Uterus (tissue), 4 donors: Measurements from ENCODE around the gene UBE2D2. TPM values are rescaled to one million over a fixed set of nuclear protein-coding genes. Genes with fewer than 3 reads are reported as not detected.
"Not testable (repeated sequence)": the region's sequence is repeated elsewhere in the genome, so short reads cannot be mapped to it uniquely, and the experiment has no call there.

Experiments
- DNase-seq, 2 donors: peaks; one replicate each; pipeline ENCODE4 v3.0.0-alpha.2; 2019 to 2020
- H3K27ac ChIP-seq, 2 donors: fragments of 200-600 bp; sonication (generic); 1 replicate in 1 of 2; 2 replicates in 1 of 2; pipeline ENCODE4 v1.5.1; 2016 to 2018
- H3K27me3 ChIP-seq, 2 donors: fragments of 200-600 bp; sonication (generic); one replicate each; pipeline ENCODE4 v1.5.1; 2018 to 2019; ENCODE audit warnings: control low read depth in 1 of 2
- H3K36me3 ChIP-seq, 2 donors: fragments of 200-600 bp; sonication (generic); one replicate each; pipeline ENCODE4 v1.5.1; 2019; ENCODE audit warnings: control low read depth in 1 of 2
- H3K4me1 ChIP-seq, 2 donors: fragments of 200-600 bp; sonication (generic); one replicate each; pipeline ENCODE4 v1.5.1; 2018 to 2019; ENCODE audit warnings: control low read depth in 1 of 2
- H3K4me3 ChIP-seq, 2 donors: fragments of 200-600 bp; sonication (generic); 1 replicate in 1 of 2; 2 replicates in 1 of 2; pipeline ENCODE4 v1.5.1; 2018 to 2019; ENCODE audit warnings: mild to moderate bottlenecking in 1 of 2
- H3K9me3 ChIP-seq, 2 donors: fragments of 200-600 bp; sonication (generic); one replicate each; pipeline ENCODE4 v1.5.1; 2019; ENCODE audit warnings: control low read depth in 1 of 2
- POLR2A ChIP-seq, 2 donors: fragments of 450-650 bp; IDR thresholded peaks; one replicate each; pipeline ENCODE4 v1.6.1; 2016; ENCODE audit warnings: antibody characterized with exemption in 2 of 2, mild to moderate bottlenecking in 1 of 2, moderate library complexity in 1 of 2
- intact Hi-C: fragments of 100-400 bp; cut with DNase I; formaldehyde crosslinking; loops from one replicate; pipeline ENCODE4 v1.15.1; 2023; ENCODE audit warnings: low total_unique reads
- total RNA-seq, 4 donors: library from RNA; depleted of rRNA in 3 of 4; stranded (reverse); fragments of >200 nt in 3 of 4; gene quantifications; one replicate each; pipeline versions ENCODE4 v1.1.0 to v1.2.4, GENCODE V29; 2014 to 2023
- TF ChIP-seq, protein P1 (sequence below), 4 experiments: fragments of 200-600 bp in 2 of 4; fragments of 450-650 bp in 2 of 4; sonication (generic) in 2 of 4; IDR thresholded peaks; one replicate each; pipeline ENCODE4 v1.5.1; 2016 to 2019; ENCODE audit warnings: antibody characterized with exemption in 4 of 4, mild to moderate bottlenecking in 2 of 4, moderate library complexity in 1 of 4
- donor health status: DM: yes; HTN: yes; CAD: no.

UBE2D2 gene
- total RNA-seq, 4 donors from 2014 or later = 34.1 to 153 (median 76.3) TPM

DNA sequence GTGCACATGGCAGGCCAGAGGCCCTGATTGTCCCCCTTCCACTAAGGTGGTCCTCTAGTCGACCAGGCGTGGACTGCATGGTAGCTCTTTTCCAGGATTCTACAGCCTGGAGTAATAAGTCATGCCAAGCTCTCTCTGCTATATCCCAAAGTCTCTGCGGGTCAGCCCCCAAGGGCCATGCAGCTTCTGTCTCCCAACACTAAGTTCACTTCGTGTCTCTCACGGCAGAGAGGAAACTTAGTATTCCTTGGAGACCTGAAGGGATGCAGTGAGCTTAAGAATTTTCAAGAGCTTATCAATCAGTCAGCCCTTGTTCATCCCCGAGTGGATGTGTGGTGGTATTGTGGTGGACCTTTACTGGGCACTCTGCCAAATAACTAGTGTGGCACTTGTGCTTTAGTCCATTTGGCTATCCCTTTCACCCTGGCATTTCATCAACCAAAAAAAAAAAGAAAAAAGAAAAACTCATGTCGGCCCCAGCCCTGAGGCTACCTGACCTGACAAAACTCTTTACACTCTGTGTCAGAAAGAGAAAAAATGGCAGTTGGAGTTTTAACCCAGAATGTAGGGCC is 33.2 kb upstream of the UBE2D2 start:
- H3K27me3 ChIP-seq, intact Hi-C loops, H3K36me3 ChIP-seq, DNase-seq, H3K9me3 ChIP-seq, H3K27ac ChIP-seq, H3K4me1 ChIP-seq, H3K4me3 ChIP-seq: not testable (repeated sequence)

DNA sequence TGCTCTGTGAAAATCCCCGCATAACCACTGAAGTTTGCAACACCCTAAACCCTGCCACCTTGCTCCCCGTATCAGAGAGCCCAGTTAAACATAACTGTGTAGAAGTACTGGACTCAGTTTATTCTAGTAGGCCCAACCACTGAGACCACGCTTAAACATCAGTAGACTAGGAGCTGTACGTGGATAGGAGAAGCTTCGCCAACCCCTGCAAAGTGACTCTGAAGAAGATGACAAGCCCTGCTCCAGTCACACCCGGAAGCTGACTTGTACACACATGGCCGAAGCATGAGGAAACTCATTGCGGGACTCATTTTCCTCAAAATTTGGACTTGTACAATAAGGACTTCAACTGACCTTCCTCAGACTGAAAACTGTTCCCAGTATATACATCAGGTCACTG is 32.4 kb upstream of the UBE2D2 start:
- H3K4me1 ChIP-seq, H3K4me3 ChIP-seq, intact Hi-C loops, H3K9me3 ChIP-seq, H3K27me3 ChIP-seq, H3K36me3 ChIP-seq, H3K27ac ChIP-seq, DNase-seq: not testable (repeated sequence)

DNA sequence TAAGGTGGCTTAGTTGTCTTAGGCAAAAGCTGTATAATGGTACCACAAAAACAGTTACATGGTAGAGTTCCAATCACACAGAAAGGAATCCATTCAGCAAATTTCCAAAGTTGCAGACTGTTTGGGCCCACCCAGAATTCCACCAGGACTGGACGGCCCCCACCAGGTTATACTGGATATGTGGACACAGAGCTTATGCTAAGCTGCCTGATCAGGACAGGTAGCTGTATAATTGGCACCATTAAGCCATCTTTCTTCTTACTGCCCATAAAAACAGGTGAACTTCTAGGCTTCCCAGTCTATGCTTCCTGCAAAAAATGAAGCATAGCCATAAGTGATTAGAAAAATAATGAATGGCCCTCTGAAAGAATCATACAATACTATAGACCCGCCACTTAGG is 31.1 kb upstream of the UBE2D2 start:
- H3K36me3 ChIP-seq, H3K27ac ChIP-seq, DNase-seq, intact Hi-C loops, H3K9me3 ChIP-seq, H3K27me3 ChIP-seq, H3K4me3 ChIP-seq, H3K4me1 ChIP-seq: not testable (repeated sequence)

DNA sequence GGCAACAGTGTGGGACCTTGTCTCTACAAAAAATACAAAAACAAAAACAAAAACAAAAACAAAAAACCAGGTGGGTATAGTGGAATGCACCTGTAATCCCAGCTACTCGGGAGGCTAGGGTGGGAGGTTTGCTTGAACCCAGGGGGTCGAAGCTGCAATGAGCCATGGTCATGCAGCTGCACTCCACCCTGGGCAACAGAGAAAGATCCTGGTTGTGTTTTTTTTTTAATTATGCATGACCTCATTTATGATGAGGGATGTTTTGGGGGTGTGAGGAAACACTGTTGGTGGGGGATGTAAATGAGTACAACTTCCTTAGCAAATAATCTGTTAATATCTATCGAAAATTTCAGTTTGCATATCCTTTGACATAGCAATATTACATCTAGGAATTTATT is 29.4 kb upstream of the UBE2D2 start:
- TF ChIP-seq, protein P1, sequence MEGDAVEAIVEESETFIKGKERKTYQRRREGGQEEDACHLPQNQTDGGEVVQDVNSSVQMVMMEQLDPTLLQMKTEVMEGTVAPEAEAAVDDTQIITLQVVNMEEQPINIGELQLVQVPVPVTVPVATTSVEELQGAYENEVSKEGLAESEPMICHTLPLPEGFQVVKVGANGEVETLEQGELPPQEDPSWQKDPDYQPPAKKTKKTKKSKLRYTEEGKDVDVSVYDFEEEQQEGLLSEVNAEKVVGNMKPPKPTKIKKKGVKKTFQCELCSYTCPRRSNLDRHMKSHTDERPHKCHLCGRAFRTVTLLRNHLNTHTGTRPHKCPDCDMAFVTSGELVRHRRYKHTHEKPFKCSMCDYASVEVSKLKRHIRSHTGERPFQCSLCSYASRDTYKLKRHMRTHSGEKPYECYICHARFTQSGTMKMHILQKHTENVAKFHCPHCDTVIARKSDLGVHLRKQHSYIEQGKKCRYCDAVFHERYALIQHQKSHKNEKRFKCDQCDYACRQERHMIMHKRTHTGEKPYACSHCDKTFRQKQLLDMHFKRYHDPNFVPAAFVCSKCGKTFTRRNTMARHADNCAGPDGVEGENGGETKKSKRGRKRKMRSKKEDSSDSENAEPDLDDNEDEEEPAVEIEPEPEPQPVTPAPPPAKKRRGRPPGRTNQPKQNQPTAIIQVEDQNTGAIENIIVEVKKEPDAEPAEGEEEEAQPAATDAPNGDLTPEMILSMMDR (IDR thresholded peaks at IDR 0.05) = no peak
- TF ChIP-seq POLR2A (IDR thresholded peaks at IDR 0.05) = no peak
- no peak overlapping the region for H3K27ac ChIP-seq
- no peaks in the 10 kb centered on the region for H3K4me1 ChIP-seq
- no peak overlapping the region for H3K4me3 ChIP-seq
- no peak for DNase-seq
- H3K27me3 ChIP-seq = no peaks in the 10 kb centered on the region
- intact Hi-C loops = no loop called here
- H3K9me3 ChIP-seq = no peaks in the 10 kb centered on the region
- no peaks in the 10 kb centered on the region for H3K36me3 ChIP-seq

DNA sequence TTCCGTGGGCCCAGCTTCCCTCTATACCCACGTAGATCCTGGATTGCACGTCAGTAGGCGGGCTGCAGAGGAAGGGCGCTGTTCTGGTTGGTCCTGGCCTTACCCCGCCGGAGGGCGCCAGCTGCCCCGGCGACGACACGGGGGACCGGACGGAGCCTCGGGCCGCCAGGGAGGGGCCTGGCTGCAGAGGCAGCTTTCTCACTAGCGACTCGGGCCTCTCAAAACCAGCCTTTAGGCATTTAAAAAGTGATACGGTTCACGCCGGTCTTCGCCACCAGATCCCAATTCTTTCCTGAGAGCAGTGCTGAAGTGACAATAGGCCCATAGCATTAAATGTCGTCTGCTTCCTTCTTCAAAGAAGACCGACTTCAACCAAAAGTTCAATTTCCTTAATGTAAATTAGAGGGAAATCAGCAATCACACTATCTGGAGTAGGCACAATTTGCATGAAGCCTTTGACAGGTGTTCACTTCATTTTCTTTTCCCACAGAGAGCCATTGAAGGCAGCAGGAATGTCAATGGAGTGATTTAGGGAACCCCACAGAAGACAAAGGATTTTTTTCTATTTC is 17.6 kb upstream of the UBE2D2 start:
- TF ChIP-seq, protein P1 (IDR thresholded peaks at IDR 0.05) = peak in 1 of 4 experiments; percentile 16
- no peak for TF ChIP-seq POLR2A (IDR thresholded peaks at IDR 0.05)
- H3K36me3 ChIP-seq = no peaks in the 10 kb centered on the region
- intact Hi-C loops = no loop called here
- DNase-seq = peak in 1 of 2 donors; percentile 19
- H3K4me1 ChIP-seq = no peaks in the 10 kb centered on the region
- H3K4me3 ChIP-seq = no peak overlapping the region
- no peaks in the 10 kb centered on the region for H3K27me3 ChIP-seq
- H3K9me3 ChIP-seq = no peaks in the 10 kb centered on the region
- H3K27ac ChIP-seq = no peak overlapping the region

DNA sequence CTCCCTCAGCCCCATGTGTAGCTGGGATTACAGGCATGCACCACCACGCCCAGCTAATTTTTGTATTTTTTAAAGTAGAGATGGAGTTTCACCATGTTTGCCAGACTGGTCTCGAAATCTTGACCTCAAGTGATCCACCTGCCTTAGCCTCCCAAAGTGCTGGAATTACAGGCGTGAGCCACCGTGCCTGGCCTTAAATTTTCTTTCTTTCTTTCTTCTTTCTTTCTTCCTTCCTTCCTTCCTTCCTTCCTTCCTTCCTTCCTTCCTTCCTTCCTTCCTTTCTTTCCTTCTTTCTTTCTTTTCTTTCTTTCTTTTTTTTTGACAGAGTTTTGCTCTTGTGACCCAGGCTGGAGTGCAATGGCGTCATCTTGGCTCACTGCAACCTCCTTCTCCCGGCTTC is 14.5 kb upstream of the UBE2D2 start:
- H3K36me3 ChIP-seq, intact Hi-C loops, H3K27ac ChIP-seq, H3K27me3 ChIP-seq, H3K9me3 ChIP-seq, DNase-seq, H3K4me3 ChIP-seq, H3K4me1 ChIP-seq: not testable (repeated sequence)

DNA sequence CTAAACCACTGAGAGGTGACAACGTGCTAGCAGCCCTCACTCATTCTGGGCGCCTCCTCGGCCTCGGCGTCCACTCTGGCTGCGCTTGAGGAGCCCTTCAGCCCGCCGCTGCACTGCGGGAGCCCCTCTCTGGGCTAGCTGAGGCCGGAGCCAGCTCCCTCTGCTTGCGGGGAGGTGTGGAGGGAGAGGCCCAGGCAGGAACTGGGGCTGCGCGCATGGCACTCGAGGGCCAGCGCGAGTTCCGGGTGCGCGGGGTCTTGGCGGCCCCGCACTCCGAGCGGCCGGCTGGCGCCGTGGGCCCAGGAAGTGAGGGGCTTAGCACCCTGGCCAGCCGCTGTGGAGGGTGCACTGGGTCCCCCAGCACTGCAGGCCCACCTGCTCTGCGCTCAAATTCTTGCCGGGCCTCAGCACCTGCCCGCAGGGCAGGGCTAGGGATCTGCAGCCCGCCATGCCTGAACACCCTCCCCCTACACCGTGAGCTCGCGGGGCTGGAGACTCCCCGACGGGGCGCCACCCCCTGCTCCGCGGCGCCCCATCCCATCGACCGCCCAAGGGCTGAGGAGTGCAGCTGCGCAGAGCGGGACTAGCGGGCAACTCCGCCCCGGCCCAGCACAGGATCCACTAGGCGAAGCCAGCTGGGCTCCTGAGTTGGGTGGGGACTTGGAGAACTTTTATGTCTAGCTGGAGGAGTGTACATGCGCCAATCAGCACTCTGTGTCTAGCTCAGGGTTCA is 11.8 kb upstream of the UBE2D2 start:
- TF ChIP-seq, protein P1 (IDR thresholded peaks at IDR 0.05) = no peak
- no peak for TF ChIP-seq POLR2A (IDR thresholded peaks at IDR 0.05)
- Histone ChIP-seq H3K4me3 (no peak overlapping the region), H3K27me3 (no peaks in the 10 kb centered on the region), H3K27ac (no peak overlapping the region), H3K4me1 (no peaks in the 10 kb centered on the region), H3K36me3 (no peaks in the 10 kb centered on the region), H3K9me3 (no peaks in the 10 kb centered on the region)
- DNase-seq = no peak
- intact Hi-C loops = no loop called here

DNA sequence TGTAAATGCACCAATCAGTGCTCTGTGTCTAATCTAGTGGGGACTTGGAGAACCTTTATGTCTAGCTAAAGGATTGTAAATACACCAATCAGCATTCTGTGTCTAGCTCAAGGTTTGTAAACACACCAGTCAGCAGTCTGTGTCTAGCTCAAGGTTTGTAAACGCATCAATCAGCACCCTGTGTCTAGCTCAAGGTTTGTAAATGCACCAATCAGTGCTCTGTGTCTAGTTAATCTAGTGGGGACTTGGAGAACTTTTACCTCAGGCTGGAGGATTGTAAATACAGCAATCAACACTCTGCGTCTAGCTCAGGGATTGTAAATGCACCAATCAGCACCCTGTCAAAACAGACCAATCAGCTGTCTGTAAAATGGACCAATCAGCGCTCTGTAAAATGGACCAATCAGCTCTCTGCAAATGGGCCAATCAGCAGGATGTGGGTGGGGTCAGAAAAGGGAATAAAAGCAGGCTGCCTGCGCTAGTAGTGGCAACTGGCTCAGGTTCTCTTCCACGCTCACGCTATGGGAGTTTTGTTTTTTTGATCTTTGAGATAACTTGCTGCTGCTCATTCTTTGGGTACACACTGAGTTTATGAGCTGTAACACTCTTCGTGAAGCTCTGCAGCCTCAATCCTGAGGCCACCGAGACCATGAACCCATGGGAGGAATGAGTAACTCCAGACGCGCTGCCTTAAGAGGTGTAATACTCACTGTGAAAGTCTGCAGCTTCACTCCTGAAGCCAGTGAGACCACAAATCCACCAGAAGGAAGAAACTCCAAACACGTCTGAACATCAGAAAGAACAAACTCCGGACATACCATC is 10.9 kb upstream of the UBE2D2 start:
- DNase-seq, H3K4me1 ChIP-seq, H3K27me3 ChIP-seq, intact Hi-C loops, H3K9me3 ChIP-seq, H3K4me3 ChIP-seq, H3K36me3 ChIP-seq, H3K27ac ChIP-seq: not testable (repeated sequence)
